HUES48 (cell line): ENCODE results near the gene NEURL1.
A peak's percentile ranks its signal among the peaks of the same experiment; 100 is the strongest.

Experiments
- H3K27ac ChIP-seq: one replicate; pipeline ENCODE4 v1.7.0; 2013; ENCODE audit warnings: low read depth, low read length, inconsistent platforms
- H3K27me3 ChIP-seq: 2 replicates; pipeline ENCODE4 v1.6.1; 2013; ENCODE audit warnings: mild to moderate bottlenecking, low read length; ENCODE audit not compliant: control insufficient read depth, insufficient read depth
- H3K36me3 ChIP-seq: 2 replicates; pipeline ENCODE4 v1.6.1; 2013; ENCODE audit warnings: low read length; ENCODE audit not compliant: control insufficient read depth, insufficient read depth
- H3K4me1 ChIP-seq: 2 replicates; pipeline ENCODE4 v1.6.1; 2013; ENCODE audit warnings: mild to moderate bottlenecking, low read length; ENCODE audit not compliant: control insufficient read depth, insufficient read depth
- H3K4me3 ChIP-seq: 2 replicates; pipeline ENCODE4 v1.5.1; 2013; ENCODE audit warnings: mild to moderate bottlenecking, low read depth, low read length
- H3K9ac ChIP-seq: 2 replicates; pipeline ENCODE4 v1.6.1; 2013; ENCODE audit warnings: mild to moderate bottlenecking, low read depth, low read length, moderate library complexity
- H3K9me3 ChIP-seq: 2 replicates; pipeline ENCODE4 v1.6.1; 2013; ENCODE audit warnings: low read length; ENCODE audit not compliant: control insufficient read depth, insufficient read depth

The NEURL1 gene

DNA sequence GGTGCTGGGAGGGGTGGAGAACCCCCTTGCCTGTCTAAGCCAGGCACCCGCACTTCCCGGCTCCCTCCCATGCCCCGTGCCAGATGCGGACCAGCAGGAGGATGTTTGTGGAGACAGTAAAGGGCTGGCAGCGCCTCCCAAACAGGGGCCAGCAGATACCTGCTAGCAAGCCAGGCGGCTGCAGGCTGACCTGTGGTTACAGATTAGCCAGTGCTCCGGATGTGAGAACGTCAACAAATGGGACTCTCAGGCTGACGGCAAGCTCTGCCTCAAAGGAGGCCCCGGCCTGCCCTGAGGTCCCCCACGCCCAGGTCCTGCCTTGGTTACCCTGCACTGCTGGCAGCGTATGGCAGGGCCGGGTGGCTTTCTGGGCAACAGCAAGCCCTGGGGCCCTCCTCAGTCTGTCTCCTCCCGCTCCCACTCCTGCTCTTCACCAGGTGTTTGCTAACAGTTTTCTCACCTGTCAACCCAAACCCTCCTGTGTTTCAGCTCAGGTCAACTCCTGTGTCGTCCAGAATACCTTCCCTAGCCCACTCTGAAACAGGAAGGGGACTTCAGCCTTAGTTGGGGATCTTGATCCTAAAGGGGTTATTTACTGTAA is 85.4 kb downstream of the NEURL1 start:
- Histone ChIP-seq H3K9me3 (no peaks in the 10 kb centered on the region), H3K4me1 (no peaks in the 10 kb centered on the region), H3K9ac (no peak overlapping the region), H3K27ac (no peak overlapping the region), H3K4me3 (no peak overlapping the region), H3K27me3 (peaks cover 3% of the 10 kb centered on the region), H3K36me3 (no peaks in the 10 kb centered on the region)

DNA sequence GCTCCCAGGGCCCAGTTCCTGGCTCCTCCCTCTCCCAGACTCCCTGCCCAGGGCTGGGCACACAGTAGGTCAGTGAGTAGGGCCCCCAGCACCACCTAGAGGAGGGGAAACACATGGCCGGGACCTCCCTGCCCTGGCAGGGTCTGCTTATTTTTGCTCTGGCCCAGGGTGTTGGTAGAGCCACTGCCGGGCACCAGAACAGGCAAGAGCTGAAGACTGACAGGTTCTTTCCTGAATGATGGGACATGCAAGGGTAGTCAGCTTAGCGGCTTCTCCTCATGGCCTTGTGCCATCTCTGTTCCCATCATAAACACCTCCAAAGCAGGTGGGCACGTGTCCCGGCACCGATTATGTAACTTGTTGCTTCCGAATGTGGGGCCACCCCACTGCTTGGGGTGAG is 86.5 kb downstream of the NEURL1 start:
- Histone ChIP-seq H3K9me3 (no peaks in the 10 kb centered on the region), H3K36me3 (no peaks in the 10 kb centered on the region), H3K4me3 (no peak overlapping the region), H3K9ac (no peak overlapping the region), H3K27ac (no peak overlapping the region), H3K27me3 (peaks cover 15% of the 10 kb centered on the region), H3K4me1 (no peaks in the 10 kb centered on the region)

DNA sequence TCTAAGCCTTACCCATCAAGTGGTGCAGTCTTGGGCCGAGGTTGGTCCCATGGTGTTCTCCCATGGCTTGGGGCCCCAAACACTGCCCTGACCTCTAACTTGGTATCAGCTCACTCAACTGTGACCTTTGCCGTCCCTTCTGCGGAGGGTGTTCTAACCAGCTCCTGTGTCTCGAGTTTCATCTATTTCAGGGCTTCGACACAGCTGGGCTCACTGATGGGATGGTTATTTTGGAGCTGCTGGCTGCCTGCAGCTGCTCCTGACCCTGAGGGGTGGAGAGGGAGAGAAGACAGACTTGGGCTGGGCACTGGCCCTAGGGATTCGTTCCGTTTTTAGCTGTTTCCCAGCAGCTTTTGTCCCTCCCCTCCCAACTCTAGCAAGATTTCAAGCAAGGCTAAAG is 86.9 kb downstream of the NEURL1 start:
- Histone ChIP-seq H3K4me1 (no peaks in the 10 kb centered on the region), H3K9me3 (no peaks in the 10 kb centered on the region), H3K9ac (no peak overlapping the region), H3K27me3 (peaks cover 19% of the 10 kb centered on the region), H3K36me3 (no peaks in the 10 kb centered on the region), H3K4me3 (no peak overlapping the region), H3K27ac (no peak overlapping the region)

DNA sequence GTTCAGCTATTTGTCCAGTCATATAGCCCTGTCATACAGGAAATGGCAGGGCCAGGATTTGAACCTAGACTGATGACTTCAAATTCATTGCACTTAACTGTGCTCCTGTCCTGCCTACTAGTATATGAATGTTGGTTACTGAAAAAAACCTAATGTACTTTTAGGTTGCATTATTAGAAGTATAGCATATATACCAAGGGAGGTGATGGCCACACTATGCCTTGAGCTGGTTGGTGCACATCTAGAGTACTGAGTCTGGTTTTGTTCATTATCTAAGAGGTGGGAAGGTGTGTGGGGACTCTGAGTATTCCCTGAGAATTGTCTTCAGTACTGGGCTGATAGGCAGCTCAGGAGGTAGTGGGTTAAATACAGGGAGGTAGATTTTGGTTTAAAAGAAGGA is 88.0 kb downstream of the NEURL1 start:
- no peaks in the 10 kb centered on the region for H3K4me1 ChIP-seq
- H3K27ac ChIP-seq: no peak overlapping the region
- H3K9ac ChIP-seq: no peak overlapping the region
- no peaks in the 10 kb centered on the region for H3K36me3 ChIP-seq
- no peaks in the 10 kb centered on the region for H3K9me3 ChIP-seq
- no peak overlapping the region for H3K4me3 ChIP-seq
- H3K27me3 ChIP-seq: peaks cover 21% of the 10 kb centered on the region

DNA sequence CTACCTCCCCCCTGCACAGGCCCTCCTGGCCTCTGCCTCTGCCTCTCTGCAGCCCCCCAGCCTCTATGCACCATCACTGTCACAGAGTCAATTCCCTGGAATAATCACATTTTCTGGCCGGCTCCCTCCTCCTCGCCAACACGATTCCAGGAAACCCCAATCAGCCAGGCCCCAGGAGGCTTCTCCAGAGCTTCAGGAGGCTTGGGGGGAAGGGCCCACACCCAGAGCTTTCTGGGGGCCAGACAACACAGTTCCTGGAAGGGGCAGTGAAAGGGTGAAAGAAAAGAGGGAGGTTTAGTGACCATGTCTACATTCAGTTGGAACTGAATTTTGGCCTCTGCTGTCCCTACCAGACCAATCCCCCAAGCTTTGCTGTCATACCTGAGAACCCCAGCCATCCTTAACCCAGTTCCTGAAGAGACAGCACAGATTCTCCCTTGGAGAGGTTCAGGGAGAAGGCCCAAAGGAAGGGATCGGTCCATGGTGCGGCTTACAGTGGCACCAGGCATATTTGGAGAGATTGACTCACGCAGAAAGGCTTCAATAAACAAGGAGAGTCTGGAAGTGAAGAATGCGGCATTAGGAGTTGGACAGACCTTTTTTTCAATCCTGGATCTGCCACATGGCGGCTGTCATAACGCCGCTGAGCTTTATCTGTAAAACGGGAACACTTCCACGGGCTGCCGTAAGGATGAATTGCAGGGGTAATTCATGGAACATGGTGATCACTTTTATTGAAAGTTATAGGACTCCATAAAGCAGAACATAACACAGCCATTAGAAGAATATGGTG is 89.0 kb downstream of the NEURL1 start:
- H3K4me1 ChIP-seq: no peaks in the 10 kb centered on the region
- no peak overlapping the region for H3K4me3 ChIP-seq
- no peaks in the 10 kb centered on the region for H3K9me3 ChIP-seq
- no peak overlapping the region for H3K27ac ChIP-seq
- peaks cover 21% of the 10 kb centered on the region for H3K27me3 ChIP-seq
- H3K36me3 ChIP-seq: no peaks in the 10 kb centered on the region
- no peak overlapping the region for H3K9ac ChIP-seq

DNA sequence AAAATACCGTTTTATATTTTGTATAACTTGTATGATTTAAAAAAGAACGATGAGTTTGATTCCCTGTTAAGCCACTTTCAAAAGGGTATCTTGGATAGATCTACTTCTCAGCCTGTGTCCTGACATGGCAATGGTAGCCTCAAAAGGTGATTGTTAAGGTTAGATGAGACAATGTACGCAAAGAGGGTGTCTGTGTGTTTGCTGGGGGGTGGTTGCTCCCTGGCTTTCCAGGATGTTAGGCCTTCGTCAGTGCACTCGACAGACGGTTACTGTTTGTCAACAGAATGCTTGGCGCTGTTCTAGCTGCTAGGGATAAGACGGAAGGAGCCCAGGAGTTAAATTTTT is 90.3 kb downstream of the NEURL1 start:
- H3K27ac ChIP-seq: no peak overlapping the region
- no peak overlapping the region for H3K9ac ChIP-seq
- H3K4me3 ChIP-seq: no peak overlapping the region
- H3K27me3 ChIP-seq: peaks cover 21% of the 10 kb centered on the region
- H3K9me3 ChIP-seq: no peaks in the 10 kb centered on the region
- no peaks in the 10 kb centered on the region for H3K4me1 ChIP-seq
- no peaks in the 10 kb centered on the region for H3K36me3 ChIP-seq

DNA sequence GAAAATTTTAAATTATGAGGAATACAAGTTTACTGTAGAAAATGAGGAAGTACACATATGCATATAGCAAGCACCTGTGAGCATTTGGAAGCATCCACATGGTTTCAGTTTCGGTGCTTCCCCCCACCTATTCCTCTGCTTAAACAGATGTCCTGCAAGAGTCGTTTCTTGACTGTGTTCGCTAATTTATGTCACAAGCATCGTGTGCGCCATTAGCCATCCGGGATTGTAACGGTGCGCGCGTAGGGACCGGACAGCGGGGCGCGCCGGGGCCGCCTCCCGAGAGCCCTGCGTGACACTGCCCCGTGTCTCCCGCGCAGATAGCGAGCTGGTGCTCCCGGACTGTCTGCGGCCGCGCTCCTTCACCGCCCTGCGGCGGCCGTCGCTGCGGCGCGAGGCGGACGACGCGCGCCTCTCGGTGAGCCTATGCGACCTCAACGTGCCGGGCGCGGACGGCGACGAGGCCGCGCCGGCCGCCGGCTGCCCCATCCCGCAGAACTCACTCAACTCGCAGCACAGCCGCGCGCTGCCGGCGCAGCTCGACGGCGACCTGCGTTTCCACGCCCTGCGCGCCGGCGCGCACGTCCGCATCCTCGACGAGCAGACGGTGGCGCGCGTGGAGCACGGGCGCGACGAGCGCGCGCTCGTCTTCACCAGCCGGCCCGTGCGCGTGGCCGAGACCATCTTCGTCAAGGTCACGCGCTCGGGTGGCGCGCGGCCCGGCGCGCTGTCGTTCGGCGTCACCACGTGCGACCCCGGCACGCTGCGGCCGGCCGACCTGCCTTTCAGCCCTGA is 90.9 kb downstream of the NEURL1 start:
- H3K27ac ChIP-seq: no peak overlapping the region
- H3K36me3 ChIP-seq: no peaks in the 10 kb centered on the region
- H3K27me3 ChIP-seq: peaks cover 21% of the 10 kb centered on the region
- peak overlapping the region; percentile 40; the same call in 1 of the 2 replicates for H3K4me3 ChIP-seq
- H3K4me1 ChIP-seq: no peaks in the 10 kb centered on the region
- no peak overlapping the region for H3K9ac ChIP-seq
- H3K9me3 ChIP-seq: no peaks in the 10 kb centered on the region

DNA sequence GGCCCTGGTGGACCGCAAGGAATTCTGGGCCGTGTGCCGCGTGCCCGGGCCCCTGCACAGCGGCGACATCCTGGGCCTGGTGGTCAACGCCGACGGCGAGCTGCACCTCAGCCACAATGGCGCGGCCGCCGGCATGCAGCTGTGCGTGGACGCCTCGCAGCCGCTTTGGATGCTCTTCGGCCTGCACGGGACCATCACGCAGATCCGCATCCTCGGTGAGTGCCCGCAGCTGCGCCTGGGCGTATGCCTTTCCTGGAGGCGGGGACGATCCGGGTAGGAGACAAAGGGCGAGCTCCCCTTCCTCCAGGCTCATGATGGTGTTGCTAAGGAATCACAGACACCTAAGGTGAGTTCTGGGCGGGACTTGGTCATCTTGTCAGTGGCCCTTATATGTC is 91.5 kb downstream of the NEURL1 start:
- Histone ChIP-seq H3K4me1 (no peaks in the 10 kb centered on the region), H3K9ac (no peak overlapping the region)

DNA sequence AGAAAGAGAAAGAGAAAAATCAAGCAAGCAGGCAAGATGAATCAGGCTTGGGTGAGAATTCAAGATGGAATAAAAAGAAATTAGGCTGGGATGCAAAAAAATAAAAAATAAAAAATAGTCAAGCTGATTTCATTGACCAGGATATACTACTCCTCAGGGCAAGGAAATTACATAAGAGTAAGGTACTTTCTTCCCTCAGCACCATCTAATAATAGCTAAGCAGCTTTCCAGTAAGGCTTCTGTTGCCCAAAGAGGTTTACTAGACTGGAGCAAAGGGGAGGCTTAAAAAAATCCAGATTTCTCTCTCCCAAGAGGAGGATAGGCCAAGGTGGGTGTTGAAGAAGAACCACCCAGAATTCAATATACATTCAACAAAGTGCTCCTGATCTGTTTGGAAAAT is 93.6 kb downstream of the NEURL1 start:
- no peaks in the 10 kb centered on the region for H3K4me1 ChIP-seq
- no peaks in the 10 kb centered on the region for H3K9me3 ChIP-seq
- H3K9ac ChIP-seq: no peak overlapping the region
- H3K4me3 ChIP-seq: no peak overlapping the region
- H3K27ac ChIP-seq: no peak overlapping the region
- no peaks in the 10 kb centered on the region for H3K36me3 ChIP-seq
- peaks cover 21% of the 10 kb centered on the region for H3K27me3 ChIP-seq

More for the DNA sequence above, 91.5 kb downstream of the NEURL1 start:
- no peaks in the 10 kb centered on the region for H3K36me3 ChIP-seq
- no peak overlapping the region for H3K27ac ChIP-seq
- peaks cover 21% of the 10 kb centered on the region for H3K27me3 ChIP-seq
- H3K9me3 ChIP-seq: no peaks in the 10 kb centered on the region
- H3K4me3 ChIP-seq: no peak overlapping the region

DNA sequence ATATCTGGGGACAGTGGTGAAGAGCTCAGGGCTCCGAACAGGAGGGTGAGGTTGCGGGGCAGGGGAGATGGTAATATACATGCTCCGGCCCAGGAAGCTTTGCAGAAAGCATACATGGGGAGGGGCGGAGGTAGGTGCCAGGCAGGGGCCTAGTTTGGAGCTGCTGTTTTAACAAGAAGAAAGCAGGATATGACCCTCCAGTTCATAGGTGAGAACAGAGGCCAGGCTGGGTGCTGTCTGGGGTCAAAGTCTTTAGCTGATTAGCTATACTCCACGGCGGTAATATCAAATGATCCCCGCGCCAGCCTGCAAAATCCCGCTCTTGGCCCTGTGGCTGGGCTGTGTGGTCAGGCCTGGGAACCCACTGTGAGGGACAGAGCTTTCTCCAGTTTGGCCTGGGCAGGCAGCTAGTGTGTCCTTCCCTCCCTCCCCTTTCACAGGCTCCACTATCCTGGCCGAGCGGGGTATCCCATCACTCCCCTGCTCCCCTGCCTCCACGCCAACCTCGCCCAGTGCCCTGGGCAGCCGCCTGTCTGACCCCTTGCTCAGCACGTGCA is 95.6 kb downstream of the NEURL1 start:
- Histone ChIP-seq H3K4me3 (no peak overlapping the region), H3K9me3 (no peaks in the 10 kb centered on the region), H3K27me3 (peaks cover 15% of the 10 kb centered on the region), H3K4me1 (no peaks in the 10 kb centered on the region), H3K36me3 (no peaks in the 10 kb centered on the region), H3K27ac (no peak overlapping the region), H3K9ac (no peak overlapping the region)

DNA sequence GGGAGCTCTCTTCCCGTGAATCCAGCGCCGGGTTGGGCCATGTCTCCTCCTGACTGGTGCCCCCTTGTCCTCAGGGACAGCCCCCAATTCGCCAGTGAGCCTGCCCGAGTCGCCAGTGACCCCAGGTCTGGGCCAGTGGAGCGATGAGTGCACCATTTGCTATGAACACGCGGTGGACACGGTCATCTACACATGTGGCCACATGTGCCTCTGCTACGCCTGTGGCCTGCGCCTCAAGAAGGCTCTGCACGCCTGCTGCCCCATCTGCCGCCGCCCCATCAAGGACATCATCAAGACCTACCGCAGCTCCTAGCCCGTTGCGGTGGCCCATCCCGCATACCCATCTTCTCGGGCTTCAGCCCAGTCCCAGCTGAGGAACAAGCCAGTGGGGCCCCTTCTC is 96.6 kb downstream of the NEURL1 start:
- no peaks in the 10 kb centered on the region for H3K36me3 ChIP-seq
- no peaks in the 10 kb centered on the region for H3K4me1 ChIP-seq
- H3K9me3 ChIP-seq: no peaks in the 10 kb centered on the region

More for the DNA sequence above, 96.6 kb downstream of the NEURL1 start:
- H3K4me3 ChIP-seq: no peak overlapping the region
- H3K27ac ChIP-seq: no peak overlapping the region
- H3K9ac ChIP-seq: no peak overlapping the region
- peaks cover 6% of the 10 kb centered on the region for H3K27me3 ChIP-seq
